Inflammatory macrophage (primary cell): ENCODE results near the gene COX4I1.
A peak's percentile ranks its signal among the peaks of the same experiment; 100 is the strongest.

ENCODE experiments used
- DNase-seq, 2 donors: peaks; one replicate each; pipeline ENCODE4 v3.0.0-alpha.2; 2020 to 2022
- total RNA-seq, 18 experiments: gene quantifications; one replicate each; lab custom pipeline; 2026; ENCODE audit warnings: mixed read lengths in 6 of 18, inconsistent platforms in 2 of 18; lab: John Stamatoyannopoulos, UW

Gene COX4I1
- 167 to 299 (median 252) reads per million in 18 experiments for total RNA-seq

- DNase-seq, result peak; percentile 94 to 96
Observed at GRCh38 chr16:85799497-85800320, at the start of gene COX4I1, which contains the start of gene EMC8. Gene COX4I1 (plus strand): TSS chr16:85799695. CDS start chr16:85801206, 1,511 bp downstream. Gene EMC8 (minus strand): TSS chr16:85799544. CDS start chr16:85799295, 249 bp downstream.

- no peak for DNase-seq
Observed at GRCh38 chr16:85749771-85750145, 49.7 kb upstream of the COX4I1 start.

GRCh38 chr16:85750146-85750826 lies 49.2 kb upstream of the COX4I1 start:
- DNase-seq, result peak; percentile 4 to 11

- peak; percentile 19 to 55 for DNase-seq
Observed at GRCh38 chr16:85750827-85751697, 48.4 kb upstream of the COX4I1 start, which contains the start of gene C16orf74. Gene C16orf74 (minus strand): TSS chr16:85751096. CDS start chr16:85735217, 15,879 bp downstream.

GRCh38 chr16:85751698-85752501 lies 47.6 kb upstream of the COX4I1 start:
- no peak for DNase-seq

- DNase-seq, result no peak
Observed at GRCh38 chr16:85752511-85753420, 46.7 kb upstream of the COX4I1 start.

- no peak for DNase-seq
Observed at GRCh38 chr16:85753559-85753958, 45.9 kb upstream of the COX4I1 start.

- DNase-seq, result no peak
Observed at GRCh38 chr16:85753976-85754375, 45.5 kb upstream of the COX4I1 start.

- no peak for DNase-seq
Observed at GRCh38 chr16:85754413-85754812, 45.1 kb upstream of the COX4I1 start.

GRCh38 chr16:85755929-85756768 lies 43.3 kb upstream of the COX4I1 start:
- DNase-seq, result no peak

GRCh38 chr16:85757341-85757822 lies 42.1 kb upstream of the COX4I1 start:
- DNase-seq, result no peak

GRCh38 chr16:85759136-85759535 lies 40.4 kb upstream of the COX4I1 start:
- peak; percentile 17 to 42 for DNase-seq

- DNase-seq, result peak in 1 of 2 donors; percentile 22
Observed at GRCh38 chr16:85759631-85760419, 39.7 kb upstream of the COX4I1 start.

- DNase-seq, result peak; percentile 51 to 66
Observed at GRCh38 chr16:85761861-85762260, 37.6 kb upstream of the COX4I1 start.

- no peak for DNase-seq
Observed at GRCh38 chr16:85762970-85763369, 36.5 kb upstream of the COX4I1 start.

GRCh38 chr16:85763616-85764015 lies 35.9 kb upstream of the COX4I1 start:
- no peak for DNase-seq

GRCh38 chr16:85765211-85765610 lies 34.3 kb upstream of the COX4I1 start:
- no peak for DNase-seq

GRCh38 chr16:85765767-85766166 lies 33.7 kb upstream of the COX4I1 start:
- DNase-seq, result no peak

- DNase-seq, result peak; percentile 15 to 21
Observed at GRCh38 chr16:85767531-85767930, 32.0 kb upstream of the COX4I1 start.
